NOMO-1 treated with dmso at 0.1 percent for 144 hours (cell line): ENCODE measurements around the gene RNF212.

ENCODE experiments used
- DNase-seq: peaks from one replicate; lab custom pipeline; 2025; ENCODE audit not compliant: unreplicated experiment; lab: John Stamatoyannopoulos, UW

The RNF212 gene

GRCh38 chr4:1090465-1091440, 22.6 kb downstream of the RNF212 start:
- DNase-seq, result no peak

DNA sequence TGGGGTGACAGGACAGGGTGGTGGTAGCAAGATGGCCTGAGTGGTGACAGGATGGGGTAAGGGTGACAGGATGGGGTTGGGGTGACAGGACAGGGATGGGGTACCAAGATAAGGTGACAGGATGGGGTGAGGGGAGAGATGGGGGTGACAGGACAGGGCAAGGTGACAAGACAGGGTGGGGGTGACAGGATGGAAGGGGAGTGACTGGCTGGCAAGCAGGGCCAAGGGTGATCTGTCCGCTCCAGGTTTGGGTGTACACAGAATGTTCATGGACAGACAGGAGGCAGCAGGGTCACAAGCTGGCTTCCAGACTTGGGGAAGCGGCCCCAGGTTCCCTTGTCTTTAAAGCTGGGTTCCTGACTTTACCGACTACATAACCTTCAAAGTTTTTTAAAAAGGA, 23.3 kb downstream of the RNF212 start:
- DNase-seq, result no peak

DNA sequence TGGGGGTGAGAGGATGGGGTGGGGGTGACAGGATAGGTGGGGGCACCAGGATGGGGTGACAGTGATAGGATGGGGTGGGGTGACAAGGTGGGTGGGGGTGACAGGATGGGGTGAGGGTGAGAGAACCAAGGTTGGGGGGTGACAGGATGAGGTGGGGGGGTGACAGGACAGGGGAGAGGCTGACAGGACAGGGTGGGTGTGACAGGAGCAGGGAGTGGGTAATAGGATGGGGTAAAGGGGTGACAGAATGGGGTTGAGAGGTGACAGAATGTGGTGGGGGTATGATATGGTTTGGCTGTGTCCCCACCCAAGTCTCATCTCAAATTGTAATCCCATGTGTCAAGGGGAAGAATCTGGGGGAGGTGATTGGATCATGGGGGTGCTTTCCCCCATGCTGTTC, 26.0 kb downstream of the RNF212 start:
- no peak for DNase-seq

DNA sequence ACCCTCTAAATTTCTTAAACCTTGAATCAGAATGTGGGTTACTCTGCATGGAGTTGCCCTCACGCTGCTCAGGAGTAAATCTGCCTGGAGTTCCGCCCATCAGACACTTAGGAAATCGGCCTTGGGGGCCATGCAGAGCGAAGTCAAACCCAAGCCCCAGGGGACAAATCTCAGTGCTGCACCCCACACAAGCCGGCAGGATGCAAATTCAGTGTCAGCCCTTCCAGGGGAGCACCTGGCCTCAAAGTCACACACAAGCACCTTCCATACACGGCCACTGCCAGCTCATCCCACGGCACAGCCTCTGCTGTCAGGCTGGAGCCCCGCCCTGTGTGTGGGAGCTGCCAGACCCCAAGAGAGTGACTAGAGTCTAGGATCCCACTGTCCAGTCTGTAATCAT, 27.4 kb downstream of the RNF212 start:
- no peak for DNase-seq

GRCh38 chr4:1085404-1085799, 28.0 kb downstream of the RNF212 start:
- no peak for DNase-seq

- no peak for DNase-seq
Observed at GRCh38 chr4:1084796-1085403, 28.5 kb downstream of the RNF212 start.

GRCh38 chr4:1084394-1084793, 29.0 kb downstream of the RNF212 start:
- DNase-seq, result no peak

- DNase-seq, result peak; percentile 88
Observed at GRCh38 chr4:1082215-1083182, 30.9 kb downstream of the RNF212 start.

DNA sequence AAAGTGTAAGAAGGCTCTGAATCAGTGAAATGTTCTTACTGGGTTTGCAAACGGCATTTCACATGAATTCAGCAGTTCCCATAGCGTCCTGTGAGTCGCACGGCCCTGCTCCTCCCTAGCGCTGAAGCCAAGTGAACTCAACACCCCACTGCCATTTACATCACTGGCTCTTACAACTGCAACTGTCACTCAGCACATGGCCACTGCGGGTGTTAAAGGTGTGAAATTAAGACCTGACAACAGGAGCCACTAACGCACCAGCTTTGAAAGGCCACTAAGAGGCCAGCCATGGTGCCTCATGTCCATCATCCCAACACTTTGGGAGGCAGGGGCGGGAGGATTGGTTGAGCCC, 31.7 kb downstream of the RNF212 start:
- DNase-seq, result peak; percentile 17

GRCh38 chr4:1080961-1081688, 32.2 kb downstream of the RNF212 start:
- DNase-seq, result no peak

DNA sequence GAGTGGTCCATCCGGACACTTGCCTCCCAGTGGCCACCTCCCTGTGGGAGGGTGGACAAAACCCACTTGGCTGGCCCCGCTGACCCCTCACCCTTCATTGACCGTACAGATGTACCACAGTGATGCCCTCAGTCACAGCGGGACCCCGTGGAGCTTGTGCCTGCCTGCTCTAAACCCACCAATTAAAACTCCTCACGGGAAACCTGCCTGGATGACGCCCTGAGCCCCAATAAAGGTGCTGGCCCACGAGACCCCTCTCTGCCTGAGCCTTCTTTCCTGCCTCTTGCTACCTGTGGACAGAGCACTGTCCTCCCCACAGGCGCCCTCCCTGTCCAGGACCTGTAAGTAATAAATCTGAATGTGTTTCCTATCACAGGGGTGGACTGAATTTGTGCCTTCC, 32.9 kb downstream of the RNF212 start:
- DNase-seq, result no peak

GRCh38 chr4:1079711-1080265, 33.6 kb downstream of the RNF212 start:
- DNase-seq, result no peak

DNA sequence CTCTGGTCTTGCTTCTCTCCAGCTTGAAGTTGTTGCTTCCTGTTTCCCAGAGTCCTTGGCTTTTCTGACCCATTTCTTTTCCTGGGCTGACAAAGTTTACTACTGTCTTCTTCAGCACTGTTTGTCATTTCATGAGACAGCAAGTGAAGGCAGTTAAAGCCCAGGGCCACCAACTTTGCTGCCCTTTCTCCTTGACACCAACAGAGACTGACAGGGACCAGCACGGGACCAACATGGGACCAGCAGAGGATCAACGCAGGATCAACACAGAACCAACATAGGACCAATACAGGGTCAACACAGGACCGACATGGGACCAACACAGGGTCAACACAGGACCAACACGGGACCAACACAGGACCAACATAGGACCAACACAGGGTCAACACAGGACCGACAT, 34.9 kb downstream of the RNF212 start:
- no peak for DNase-seq

- no peak for DNase-seq
Observed at GRCh38 chr4:1077711-1078477, 35.5 kb downstream of the RNF212 start.

- no peak for DNase-seq
Observed at GRCh38 chr4:1075809-1076699, 37.3 kb downstream of the RNF212 start.

- no peak for DNase-seq
Observed at GRCh38 chr4:1075225-1075624, 38.1 kb downstream of the RNF212 start.

GRCh38 chr4:1074077-1074476, 39.3 kb downstream of the RNF212 start:
- DNase-seq, result no peak

GRCh38 chr4:1072830-1073446, 40.4 kb downstream of the RNF212 start:
- DNase-seq, result peak; percentile 70
